ENCODE measurements around the gene RNF10.
A peak's percentile ranks its signal among the peaks of the same experiment; 100 is the strongest.

- TF ChIP-seq CTCF (IDR thresholded peaks at IDR 0.05; ENCODE audit: low read depth, low read length) (peak; percentile 47; the same call in 1 of the 2 replicates), EZH2phosphoT487 (IDR thresholded peaks at IDR 0.05; ENCODE audit: low read depth) (no peak)
Observed at GRCh38 chr12:120496413-120497340, 37.5 kb upstream of the RNF10 start.
